Fibroblast of lung (primary cell): ENCODE measurements around the gene CNTN4.

Experiments
- EZH2 ChIP-seq: IDR thresholded peaks from 2 replicates; pipeline ENCODE4 v1.5.1; 2012; ENCODE audit warnings: low read length, control low read depth, mild to moderate bottlenecking; ENCODE audit errors: missing control alignments
- TF ChIP-seq, protein P1 (sequence below), 2 donors: IDR thresholded peaks in 1 of 2; conservative IDR thresholded peaks in 1 of 2; 1 replicate in 1 of 2; 2 replicates in 1 of 2; pipeline ENCODE4 v1.5.1; 2011 to 2012; ENCODE audit warnings: low read length in 2 of 2, control low read depth in 1 of 2, inconsistent platforms in 1 of 2, low read depth in 1 of 2, mild to moderate bottlenecking in 1 of 2

DNA sequence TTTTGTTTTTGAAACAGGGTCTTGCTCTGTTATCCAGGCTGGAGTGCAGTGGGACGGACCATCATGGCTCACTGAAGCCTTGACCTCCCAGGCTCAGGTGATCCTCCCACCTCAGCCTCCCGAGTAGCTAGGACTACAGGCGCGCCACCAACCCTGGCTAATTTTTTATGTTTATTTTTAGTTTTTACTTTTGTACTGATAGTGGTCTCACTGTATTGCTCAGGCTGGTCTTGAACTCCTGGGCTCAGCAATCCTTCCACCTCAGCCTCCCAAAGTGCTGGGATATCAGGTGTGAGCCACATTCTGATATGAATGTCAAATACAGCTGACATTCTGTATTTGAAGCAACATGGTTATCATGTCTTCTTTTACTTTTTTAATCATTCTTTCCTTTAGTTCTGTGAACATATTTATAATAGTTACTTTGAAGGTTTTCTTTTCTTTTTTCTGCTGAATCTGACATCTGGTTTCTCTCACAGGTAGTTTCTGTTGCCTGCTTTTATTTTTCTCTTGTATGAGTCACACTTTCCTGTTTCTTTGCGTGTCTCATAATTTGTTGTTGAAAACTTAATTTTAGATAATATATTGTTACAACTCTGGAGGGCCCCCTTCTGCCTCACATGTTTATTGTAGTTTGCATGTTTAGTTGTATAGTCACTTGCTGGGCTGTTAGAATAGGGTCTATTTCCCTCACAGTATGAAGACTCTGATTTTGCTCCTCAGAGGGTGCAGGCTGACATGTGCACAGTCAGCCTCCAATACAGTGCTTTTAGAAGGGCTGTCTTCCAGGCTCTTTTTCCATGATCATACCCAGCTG, 8.4 kb upstream of the CNTN4 start:
- TF ChIP-seq, protein P1, sequence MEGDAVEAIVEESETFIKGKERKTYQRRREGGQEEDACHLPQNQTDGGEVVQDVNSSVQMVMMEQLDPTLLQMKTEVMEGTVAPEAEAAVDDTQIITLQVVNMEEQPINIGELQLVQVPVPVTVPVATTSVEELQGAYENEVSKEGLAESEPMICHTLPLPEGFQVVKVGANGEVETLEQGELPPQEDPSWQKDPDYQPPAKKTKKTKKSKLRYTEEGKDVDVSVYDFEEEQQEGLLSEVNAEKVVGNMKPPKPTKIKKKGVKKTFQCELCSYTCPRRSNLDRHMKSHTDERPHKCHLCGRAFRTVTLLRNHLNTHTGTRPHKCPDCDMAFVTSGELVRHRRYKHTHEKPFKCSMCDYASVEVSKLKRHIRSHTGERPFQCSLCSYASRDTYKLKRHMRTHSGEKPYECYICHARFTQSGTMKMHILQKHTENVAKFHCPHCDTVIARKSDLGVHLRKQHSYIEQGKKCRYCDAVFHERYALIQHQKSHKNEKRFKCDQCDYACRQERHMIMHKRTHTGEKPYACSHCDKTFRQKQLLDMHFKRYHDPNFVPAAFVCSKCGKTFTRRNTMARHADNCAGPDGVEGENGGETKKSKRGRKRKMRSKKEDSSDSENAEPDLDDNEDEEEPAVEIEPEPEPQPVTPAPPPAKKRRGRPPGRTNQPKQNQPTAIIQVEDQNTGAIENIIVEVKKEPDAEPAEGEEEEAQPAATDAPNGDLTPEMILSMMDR (conservative IDR thresholded peaks at IDR 0.05 in 1 of 2, IDR thresholded peaks at IDR 0.05 in 1 of 2; ENCODE audit: low read depth in 1 of 2, low read length in 2 of 2): no peak
- TF ChIP-seq EZH2: no peak
